ENCODE data around the gene IDH3B.
"Not testable (repeated sequence)": the region's sequence is repeated elsewhere in the genome, so short reads cannot be mapped to it uniquely, and the experiment has no call there.

DNA sequence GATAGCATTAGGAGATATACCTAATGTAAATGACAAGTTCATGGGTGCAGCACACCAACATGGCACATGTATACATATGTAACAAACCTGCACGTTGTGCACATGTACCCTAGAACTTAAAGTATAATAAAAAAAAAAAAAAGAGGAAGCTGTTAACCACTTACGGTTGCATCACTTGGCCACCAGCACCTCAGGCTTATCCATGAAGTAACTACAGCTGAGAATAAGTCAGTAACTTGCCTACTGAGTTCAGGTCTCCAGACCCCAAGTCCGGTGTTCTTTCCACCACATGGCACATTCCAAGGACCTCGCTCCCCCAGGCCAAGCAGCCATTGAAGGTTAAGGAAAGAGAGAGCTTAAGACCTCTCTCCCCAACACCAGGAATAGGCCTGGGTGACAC, 20.8 kb upstream of the IDH3B start:
- not testable (repeated sequence) for TF ChIP-seq CTCF (IDR thresholded peaks at IDR 0.05); EZH2 (IDR thresholded peaks at IDR 0.05; ENCODE audit: borderline replicate concordance, insufficient read depth, low read depth, low read length, poor library complexity, severe bottlenecking)
